ENCODE results near the gene MAD1L1.

Gene MAD1L1

DNA sequence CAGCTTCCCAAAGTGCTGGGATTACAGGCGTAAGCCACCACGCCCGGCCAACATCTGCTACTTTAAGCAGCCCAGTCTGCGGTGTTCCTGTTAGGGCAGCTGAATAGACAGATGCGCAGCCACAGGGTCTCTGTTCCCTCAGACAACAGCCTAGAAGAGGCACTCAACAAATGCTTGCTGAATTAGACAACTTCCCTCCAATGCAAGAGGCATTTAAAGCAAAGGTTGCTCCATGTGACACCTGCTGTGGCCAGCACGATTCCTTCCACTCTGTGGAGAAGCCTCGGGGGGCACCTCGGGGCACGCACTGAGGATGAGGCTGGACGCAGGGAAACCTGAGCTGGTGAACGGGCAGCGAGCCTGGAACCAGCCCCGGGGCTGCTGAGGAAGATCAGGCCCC is 237.8 kb downstream of the MAD1L1 start:
- DNase-seq = no peak

DNA sequence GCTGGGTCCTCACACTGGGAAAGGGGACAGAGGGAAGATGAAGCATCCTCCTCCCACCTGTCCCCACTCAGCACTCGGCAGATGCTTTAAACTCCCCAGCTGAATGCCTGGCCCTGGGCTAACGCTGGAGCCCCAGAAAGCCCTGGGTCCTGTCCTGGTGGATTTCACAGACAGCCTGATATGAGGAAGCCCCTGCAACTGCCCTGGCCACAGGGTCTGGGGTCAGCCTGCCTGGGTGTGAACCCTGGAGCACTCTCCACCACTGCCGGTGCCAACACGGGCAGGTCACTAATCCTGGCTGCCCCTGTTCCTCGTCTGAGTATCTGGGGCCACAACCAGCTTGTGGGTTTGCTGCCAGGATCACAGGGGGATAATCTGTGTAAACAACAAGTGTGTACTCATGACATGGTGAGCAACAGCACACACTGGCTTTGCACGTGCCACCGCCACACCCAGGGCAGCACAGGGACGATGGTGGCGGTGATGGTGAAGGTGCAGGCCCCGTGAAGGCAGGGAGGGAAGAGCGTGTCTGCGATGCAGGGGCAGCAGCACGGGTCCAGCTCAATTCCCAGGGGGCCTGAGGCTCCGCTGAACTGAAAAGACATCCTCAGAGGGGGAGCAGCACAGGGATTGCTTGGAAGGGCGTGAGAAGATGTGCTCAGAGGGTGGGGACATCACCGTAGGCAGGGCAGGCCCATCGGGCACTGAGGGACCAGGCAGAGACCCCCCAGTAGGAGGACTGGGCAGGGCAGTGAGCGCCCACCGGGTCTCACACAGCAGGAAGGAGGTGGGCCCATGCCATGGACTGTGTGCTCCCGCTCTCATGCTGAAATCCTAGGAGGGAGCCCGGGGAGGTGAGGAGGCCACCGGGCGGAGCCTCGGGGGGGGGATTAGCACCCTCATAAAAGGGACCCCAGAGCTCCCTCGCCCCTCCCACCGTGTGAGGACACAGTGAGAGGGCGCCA is 238.7 kb downstream of the MAD1L1 start:
- DNase-seq = no peak

DNA sequence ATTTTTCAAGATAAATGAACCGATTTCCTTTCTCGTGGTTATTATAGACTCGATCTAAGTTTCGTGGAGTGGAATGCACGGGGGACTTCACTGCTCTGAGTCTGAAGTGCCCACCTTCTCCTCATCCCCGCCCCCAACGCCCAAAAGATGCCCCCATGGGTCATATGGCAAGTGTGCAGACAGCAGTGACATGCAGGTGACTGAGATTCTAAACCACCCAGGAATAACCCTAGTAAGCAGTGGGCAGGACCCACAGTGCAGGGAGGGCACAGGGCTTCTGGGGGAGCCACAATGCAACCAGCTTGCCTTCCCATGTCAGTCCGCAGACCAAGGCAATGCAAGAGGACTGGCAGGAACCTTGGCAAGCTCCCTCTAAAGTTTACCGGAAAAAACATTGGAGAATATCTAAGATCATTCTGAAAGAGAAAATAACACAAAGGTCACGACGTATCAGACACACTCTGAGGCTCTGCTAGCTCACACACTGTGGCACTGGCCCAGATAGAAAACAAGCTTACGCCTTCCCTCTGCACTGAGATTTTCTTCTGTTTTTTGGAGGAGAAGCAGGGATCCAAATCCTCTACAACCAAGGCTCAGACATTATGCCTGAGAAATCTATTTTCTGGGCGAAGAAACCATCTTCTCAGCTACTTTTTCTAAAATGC is 239.6 kb downstream of the MAD1L1 start:
- no peak for DNase-seq

DNA sequence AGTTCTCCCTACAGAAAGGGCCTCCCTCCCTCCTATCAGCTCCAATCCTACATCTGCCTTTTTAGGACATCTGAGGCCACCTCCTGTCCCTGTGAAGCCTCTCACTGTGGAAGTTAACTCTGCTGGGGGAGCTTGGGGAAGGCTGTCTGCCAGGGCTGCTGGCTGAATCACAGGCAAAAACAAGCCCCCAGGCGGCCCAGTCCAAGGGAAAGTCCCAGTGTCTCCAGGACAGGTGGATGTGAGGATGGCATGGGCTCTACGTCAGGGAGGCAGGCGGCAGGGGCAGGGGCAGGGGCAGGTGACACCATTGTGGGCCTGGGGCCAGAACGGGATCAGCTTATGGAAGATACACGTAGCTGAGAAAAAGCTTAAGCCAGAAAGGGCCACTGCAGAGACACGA is 240.2 kb downstream of the MAD1L1 start:
- no peak for DNase-seq

DNA sequence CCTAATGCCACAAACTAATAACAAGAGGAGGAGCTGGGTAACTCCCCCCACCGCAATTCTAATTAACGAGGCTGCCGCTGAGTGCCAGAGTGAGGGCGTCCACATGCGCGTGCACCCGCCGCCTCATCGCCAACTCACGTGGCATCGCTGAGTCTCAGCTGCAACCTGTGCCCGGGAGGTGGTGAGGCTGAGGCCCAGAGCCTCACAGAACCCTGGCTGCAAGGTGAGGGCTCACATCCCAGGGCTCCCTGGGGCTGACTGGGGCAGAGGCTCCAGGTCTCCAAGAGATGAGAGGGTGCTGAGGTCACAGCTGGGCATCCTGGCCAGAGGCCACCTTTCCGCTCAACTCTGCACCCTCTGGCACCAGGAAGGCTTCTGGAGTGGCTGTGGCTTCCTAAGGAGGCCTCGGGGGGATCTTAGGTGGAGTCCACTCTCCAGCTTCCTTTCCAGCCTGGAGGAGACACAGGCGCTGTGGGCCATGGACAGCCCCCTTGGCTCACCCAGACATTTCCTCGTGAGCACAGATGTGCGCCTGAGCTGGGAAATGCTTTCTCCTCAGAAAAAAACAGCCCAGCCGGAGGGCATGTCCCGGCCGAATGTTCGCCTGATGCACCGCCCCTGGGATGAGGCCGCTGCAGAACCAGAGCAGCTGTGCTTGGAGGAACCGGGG is 242.6 kb downstream of the MAD1L1 start:
- no peak for DNase-seq

DNA sequence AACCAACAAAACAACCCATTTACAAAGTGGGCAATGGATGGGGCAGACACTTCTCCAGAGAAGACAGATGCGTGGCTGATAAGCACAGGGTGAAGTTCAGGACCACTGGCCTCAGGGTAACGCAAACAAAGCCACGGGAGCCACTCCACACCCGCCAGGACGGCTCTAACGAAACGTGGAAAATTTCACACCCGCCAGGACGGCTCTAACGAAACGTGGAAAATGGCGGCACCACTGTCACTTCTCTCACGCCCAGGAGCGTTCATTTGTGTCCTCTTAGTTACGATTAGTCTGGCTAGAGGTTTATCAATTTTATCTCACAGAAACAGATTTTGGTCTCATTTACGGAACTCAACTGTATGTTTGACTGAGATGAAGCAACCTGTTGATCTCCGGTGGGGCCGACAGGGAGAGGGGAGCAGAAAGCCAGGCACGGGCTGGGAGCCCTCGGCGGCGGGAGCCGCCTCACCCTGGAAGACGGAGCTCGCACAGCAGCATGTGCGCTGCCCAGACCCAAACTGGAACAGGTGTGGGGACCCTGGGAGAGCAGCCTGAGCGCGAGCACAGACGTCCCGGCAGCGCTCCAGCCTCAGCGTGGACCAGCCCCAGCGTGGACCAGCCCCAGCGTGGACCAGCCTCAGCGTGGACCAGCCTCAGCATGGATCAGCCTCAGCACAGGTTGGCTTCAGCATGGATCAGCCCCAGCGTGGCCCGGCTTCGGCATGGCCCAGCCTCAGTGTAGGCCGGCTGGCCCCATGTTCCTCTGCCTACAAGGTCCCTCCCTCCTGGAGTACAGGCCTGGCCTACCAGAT is 243.5 kb downstream of the MAD1L1 start:
- no peak for DNase-seq

DNA sequence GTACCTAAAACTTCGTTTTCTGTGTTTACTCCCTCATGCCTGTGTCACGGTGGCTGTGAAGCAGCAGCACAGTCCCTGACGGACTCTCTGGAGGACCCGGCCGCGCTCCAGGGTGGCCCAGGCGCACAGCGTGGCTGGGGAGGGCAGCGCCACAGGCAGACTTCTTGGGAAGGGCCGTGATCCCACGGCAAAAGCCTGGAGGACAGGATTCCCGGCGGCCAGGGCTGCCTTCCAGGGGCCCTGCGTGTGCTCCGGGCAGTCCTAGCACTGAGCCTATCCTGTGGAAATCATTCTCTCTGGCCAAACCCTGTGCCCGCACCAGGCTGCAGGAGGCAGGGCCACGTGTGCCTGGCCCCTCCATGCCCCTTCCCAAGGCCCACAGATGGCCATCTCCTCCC is 244.2 kb downstream of the MAD1L1 start:
- no peak for DNase-seq

DNA sequence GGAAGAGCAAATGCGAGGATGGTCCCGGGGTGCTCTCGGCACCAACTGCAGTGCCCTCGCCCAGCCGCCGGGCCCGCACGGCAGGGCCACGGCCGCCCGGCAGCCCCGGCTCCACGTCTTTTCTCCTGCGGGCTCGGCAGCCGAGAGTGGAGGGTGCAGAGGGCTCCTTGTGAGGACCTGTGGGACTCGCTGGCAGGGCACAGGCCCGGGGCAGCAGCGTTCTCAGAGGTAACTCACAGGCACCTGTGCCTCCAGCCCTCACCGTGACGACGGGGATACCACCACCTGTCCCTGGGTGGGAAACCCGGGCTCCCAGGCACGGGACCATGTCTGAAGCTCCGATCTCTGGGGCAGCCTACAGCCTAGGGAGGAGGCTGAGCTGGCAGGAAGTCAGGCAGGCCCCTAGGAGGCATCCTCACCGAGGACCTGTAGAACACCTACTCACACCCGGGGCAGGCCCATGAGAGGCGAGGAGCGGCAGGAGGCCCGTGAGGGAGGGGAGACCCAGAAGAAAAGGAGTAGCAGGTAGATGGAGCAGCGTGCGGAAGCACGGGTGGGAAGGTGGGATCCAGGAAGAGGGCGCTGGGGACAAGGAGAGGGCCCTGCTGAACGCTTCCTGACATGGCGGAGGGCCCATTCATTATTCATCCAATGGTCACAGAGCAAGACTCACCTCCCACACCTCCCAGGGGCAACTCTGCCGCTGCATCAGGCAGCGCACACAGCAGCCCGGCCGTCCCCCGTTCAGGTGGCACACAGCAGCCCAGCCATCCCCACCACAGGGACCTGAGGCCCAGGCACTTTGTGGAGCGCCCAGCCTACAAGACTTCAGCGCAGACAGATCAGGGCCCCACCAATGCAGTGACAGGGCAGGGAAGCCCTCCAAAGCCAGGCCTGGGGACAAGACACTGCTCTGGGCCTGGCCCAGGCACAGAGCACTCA is 244.9 kb downstream of the MAD1L1 start:
- DNase-seq = no peak

DNA sequence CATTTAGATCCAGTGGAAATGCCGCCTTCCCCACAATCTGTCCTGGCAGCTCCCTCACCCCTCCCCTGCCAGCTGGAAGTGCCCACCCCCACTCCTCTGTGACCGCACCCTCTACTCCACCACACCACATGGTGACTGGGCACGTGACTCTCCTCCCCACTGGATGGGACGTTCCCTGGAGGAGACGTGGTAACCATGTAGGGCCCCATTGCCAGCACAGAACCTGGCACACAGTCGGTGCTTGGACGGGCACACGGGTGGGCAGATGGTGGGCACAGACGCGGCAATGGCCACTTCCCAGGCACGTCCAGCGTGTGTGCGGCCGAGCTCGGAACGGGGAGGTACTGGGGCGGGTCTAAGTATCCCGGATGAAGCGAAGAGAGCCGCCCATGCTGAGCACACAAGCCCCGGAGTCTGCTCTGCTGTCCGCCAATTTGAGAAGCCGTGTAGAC is 245.6 kb downstream of the MAD1L1 start:
- DNase-seq = no peak

DNA sequence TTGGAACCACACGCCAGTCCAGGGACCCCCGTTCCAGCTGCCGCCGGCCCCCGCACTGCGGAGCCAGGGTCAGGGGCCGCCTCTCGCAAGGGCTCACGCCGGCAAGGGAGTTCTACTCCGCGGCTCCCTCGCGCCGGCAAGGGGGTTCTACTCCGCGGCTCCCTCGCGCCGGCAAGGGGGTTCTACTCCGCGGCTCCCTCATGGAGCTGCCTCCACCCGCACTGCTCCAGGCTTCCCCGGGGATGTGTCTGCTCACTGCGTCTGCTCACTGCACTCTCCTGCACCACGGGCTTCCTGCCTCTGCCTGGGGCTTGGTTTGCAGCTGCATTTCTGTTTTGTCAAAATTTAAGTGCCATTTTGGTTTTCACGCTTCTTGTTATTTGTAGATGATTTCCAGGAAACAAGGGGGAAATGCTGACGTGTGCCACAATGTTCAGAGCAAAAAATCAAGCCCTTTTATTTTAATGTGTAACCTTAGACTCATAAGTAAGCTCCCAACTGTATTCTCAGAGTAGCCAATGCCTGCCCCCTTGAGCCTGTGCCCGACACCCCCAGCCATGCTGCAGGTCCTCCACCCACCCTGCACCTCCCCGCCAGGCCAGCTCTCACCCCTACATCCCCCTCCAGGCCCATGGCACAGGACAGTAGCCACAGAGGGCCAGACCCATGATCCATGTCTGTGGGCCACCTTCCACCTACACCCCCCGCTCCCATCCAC is 246.2 kb downstream of the MAD1L1 start:
- no peak for DNase-seq

DNA sequence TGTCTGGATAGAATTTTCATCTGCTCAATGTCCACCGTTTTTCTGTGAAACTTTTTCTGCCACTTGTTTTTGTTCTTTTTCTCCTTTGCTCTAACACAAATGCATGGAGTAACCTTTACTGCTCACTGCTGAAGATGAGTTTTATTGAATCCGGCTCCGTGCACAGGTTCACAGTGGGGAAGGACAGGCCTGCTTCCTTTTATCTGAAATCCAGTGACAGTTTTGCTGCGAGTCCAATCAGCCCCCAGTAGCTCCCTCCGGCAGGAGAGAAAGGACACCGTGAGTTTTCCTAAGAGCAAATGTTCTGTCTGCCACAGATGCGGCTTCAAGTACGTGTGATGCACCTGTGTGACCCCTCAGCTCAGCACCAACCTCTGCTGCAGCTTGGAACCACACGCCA is 246.8 kb downstream of the MAD1L1 start:
- no peak for DNase-seq

DNA sequence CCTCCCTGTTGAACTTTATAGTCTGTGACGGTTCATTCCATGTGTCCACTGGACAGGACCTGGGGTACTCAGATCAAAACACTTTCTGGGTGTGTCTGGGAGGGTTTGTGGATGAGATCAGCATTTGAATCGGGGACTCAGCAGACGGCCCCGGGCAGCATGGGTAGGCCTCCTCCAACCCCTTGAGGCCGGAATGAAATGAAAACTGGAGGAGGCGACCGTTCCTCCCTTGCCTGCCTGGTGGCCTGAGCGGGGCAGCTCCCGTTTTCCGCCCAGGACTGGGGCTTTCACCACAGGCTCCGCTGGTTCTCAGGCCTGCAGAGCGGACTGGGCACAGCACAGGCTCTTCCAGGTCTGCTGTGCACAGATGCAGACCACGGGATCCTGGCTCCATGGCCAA is 247.7 kb downstream of the MAD1L1 start:
- DNase-seq = no peak

DNA sequence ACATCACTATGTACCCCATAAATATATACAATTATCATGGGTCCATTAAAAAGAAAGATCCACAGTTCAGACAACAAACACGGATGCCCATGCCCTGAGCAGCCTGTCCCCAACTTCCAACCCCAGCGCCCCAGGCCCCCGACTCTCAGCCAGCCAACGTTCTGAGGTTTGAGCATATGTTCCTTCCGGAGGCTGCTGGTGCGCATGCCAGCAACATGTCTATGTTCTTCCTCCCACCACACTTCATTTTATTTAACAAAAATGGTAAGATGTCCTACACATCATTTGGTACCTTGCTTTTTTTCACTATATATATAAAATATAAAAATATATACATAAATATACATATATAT is 250.9 kb downstream of the MAD1L1 start:
- no peak for DNase-seq

DNA sequence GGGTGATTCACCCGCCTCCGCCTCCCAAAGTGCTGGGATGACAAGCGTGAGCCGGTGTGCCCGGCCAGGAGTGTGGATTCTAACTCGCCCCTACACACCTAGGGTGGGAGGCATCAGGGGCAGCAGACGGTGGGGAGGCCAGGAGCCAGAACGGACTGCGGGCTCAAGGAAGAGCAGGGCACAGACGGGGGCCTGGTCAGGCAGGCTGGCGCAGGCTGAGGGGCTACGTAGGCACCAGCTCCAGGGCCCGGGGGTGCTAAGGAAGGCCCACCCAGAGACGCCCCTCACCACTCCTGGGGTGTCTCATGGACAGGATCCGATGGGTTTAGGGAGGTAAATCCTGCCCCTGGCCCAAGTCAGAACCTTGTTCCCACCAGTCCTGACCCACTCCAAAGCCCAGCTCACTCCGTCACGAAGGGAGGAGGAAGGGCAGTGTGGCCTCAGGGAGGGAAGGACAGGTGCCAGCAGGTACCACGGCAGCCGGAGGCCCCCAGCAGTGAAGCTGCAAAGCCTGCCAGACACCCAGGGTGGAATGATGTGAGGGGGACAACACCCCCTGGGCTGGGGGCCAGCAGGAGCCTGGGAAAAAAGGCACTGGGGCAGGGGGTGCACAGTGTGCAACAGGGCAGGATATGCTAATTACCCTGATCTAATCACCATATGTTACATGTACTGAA is 251.4 kb downstream of the MAD1L1 start:
- DNase-seq = no peak

DNA sequence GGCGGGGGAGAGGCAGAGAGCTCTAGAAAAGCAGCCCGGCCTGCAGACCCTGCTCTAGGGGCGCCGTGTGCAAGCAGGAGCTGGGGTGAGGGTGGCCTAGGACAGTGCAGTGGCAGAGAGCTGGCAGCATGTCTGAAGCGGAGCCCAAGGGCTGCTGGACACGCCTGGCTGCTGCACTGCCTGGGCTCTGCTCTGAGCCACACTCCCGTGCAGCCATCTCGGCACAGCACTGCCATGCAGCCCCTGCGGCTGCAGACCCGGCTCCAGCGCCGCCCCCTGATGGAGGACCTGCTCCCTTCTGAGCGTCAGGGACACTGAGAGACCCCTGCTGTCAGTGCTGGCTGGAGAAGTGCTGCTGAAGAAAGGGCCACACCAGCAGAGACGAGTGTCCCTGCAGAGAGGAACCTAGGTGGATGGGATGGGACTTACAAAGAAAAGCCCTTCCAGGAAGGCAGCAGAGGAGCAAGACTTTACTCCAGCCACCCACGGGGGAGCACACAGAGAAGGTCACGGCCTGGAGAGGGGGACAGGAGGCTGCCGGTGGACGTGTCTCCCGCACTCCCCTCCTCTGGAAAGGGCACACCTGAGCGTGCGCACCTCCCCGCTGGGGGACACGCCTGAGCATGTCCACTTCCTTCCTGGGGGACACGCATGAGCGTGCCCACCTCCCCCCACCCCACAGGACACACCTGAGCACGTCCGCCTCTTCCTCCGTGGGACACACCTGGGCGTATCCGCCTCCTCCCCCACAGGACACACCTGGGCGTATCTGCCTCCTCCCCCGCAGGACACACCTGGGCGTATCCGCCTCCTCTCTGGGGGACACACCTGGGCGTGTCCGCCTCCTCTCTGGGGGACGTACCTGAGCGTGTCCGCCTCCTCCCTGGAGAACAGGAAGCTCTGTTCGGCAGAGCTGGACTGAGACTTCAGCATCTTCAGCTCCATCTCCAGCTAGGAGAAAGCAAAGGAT is 252.9 kb downstream of the MAD1L1 start:
- DNase-seq = no peak

DNA sequence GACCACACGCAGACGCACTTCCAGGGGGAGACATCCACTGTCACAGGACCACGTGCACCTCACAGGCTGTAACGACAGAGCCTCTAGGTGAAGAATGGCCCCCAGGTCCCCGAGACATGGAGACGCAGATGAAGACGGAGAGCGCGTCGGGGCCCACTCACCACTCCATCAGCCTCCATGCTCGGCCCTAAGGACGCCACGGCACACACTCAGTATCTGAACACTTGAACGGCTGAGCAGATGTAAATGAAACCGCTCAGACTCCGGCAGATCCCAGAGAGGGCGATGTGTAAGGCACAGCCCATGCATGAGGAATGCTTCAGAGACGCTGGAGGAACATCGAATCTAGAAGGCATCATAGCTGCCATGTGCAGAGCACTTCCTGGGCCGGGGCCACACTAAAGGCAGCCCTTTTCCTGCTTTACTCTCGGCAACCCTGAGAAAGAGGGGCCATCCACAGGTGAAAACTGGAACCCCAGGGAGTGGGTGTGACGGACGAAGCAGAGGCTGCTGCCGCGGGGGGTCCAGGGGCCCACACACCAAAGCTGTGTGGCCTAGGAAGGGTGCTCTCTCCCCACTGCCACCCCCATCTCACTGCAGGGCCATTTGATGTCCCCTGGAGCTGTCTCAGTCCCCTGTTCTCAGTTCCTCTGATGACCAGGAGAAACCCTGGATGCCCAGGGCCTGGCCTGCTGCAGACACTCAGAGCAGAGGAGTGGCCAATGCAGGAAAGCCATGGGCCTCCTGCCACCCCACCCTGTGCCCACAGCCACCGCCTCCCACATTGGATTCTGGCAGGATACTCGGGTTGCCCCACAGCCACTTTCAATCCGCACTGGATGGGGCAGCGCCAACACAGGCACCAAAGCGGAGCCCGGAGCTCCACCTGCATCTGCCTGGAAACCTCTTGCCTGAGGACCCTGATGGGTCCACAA is 253.8 kb downstream of the MAD1L1 start:
- DNase-seq = no peak

DNA sequence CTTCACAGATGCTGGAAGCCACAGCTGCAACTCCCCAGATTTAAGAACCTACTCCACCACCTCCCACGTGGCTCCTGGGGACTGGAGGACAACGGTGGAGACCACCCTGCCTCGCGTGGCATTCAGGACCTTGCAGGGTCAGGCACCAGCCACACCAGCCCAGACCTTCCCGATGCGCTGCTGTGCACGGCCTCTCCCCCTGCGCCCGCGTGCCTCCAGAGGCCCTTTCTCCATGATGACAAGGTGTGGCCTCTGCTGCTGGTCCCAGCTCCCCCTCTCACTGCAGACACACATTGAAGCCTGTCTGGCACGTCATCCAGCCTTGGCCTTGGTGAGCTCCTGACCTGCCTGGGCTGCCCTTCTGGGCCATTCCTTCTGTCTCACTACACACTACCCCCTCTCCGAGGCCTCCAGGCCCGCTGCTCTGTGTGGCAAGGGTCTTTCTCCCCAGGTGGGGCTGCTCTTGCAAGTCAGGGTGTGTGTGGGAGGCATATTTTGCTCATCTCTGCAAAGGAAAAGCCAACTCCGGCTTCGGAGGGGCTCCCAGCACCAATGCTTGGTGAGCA is 254.8 kb downstream of the MAD1L1 start:
- DNase-seq = no peak
